CD4-positive, alpha-beta T cell treated with Interleukin-10 for 1 hour (primary cell): ENCODE data around the gene GNA12.

Experiments used
- DNase-seq: peaks from one replicate; pipeline ENCODE4 v3.0.0-alpha.2; 2020

Gene GNA12

DNA sequence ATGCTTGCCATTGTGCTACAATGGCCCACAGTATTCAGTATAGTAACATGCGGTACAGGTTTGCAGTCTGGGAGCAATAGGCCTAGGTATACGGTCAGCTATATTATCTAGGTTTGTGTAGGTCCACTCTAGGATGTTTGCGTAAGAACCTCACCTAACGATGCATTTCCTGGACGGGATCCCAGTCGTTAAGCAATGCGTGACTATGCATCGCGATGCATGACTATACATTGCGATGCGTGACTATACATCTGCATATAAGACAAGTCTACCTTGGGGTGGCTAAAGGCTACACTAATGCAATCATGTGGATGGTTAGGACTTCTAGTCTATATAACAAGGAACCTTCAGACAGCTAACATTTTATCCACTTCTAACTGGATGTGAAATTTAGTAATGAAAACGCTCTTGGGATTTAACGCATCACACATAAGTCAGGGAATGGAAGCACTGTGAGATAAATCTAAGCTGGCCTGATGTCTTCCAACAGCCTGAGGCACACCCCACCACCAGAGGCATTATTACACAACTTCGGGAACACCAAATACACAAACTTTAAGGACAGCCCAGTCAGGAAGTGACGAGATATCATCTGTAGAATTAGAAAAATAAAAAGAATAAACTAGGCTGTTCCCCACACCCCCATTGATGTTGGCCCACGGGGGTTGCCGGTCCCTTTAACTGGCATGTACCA is 9.2 kb downstream of the GNA12 start:
- DNase-seq = no peak

DNA sequence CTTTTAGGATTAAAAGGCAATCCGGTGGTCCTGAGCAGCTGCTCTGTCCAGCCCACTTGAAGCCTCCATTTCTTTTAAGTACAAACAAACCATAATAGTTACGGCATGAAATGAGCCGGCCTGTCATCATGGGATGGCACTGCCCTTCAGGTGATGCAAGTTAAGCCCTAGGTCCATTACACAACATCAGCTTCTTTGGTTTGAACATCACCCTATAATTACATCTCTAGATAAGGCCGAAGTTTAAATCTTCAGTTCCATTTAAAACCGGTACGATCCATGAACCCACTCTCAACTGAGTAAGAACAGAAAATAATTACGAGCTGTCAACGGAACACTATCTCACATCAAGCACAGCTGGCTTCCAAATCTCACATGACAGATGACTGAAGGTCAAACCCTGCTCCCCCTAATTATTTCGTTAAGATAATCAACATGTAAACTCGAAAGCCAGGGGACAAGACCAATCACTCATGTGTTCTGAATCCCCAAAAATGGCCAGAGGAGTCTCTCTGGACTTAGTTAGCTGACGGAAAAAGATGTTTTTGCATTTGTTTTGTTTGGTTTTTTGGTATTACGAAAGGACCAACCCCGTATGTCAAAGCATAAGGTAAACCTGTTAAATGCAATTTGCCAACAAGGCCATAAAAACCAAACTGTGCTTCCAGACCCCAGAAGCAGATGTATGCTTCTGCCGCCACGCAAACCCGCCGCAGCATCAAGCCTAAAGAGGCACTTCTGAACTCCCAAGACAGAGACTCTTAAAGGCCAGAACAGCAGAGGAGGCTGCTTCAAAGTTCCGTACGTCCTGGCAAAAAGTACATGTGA is 10.8 kb downstream of the GNA12 start:
- no peak for DNase-seq

DNA sequence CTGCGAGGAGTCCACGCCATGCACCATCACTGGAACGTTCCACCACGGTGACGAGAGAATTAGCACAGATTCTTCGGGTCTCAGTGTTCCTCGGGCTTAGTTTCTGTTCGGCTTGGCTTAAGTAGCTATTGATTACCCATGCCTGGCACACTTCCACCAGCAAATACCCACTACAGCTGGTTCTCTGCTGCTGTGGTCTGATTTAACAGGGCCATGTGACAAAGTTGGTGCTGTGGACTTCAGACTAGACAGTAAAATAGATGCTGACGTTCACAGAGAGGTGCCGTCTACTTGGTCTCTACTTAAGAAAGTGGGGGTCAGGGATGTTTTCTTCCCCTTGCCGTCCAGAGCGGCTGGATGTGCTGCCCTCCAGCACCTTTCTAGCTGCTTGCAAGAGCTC is 11.6 kb downstream of the GNA12 start:
- DNase-seq = no peak

DNA sequence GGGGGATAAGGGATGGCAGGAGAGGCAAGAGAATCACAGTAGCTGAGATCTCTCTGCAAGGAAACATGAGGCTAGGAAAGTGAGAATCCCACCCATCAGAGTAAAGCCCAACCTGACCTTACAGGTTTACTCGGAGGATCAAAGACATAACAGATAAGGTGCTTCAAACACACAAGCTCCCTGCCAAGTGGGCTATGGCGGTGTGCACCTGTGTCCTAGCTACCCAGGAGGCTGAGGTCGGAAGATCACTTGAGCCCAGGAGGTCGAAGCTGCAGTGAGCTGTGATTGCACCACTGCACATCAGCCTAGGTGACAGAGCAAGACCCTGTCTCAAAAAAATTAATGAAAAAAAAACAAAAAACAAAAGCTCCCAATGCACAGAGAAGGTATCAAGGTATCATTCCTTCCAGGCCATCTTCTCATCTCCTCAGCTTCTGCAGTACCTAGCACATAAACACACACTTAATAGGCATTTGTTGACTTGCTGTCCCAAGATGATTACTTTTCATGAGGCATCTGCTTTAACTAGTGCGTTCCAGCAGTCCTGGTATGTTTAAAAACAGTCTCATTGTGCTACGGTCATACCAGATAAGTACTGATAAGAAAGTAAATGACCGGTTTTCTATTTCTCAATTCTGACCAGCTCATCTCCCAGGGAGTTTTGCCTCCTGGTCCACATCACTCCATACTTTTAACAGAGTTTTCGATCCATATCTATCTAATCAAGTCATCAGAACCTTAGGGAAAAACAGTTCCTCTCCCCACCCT is 13.3 kb downstream of the GNA12 start:
- DNase-seq = no peak

DNA sequence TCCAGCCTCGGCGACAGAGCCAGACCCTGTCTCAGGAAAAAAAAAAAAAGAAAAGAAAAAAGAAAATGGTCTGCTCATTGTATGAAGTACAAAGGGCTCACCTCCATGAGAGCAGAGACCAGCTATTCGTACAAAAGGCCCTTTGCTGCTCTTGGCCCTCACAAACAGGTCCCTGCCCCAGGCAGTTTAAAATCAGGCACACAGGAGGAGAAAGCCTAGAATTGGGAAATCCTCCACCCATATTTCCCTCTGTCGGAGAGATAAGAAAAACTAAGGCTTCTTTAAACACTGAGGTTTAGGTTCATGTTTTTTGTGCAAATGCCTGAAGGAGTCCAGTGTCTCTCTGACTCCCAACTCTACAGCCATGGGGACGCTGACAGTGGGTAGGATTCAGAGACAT is 15.1 kb downstream of the GNA12 start:
- no peak for DNase-seq

DNA sequence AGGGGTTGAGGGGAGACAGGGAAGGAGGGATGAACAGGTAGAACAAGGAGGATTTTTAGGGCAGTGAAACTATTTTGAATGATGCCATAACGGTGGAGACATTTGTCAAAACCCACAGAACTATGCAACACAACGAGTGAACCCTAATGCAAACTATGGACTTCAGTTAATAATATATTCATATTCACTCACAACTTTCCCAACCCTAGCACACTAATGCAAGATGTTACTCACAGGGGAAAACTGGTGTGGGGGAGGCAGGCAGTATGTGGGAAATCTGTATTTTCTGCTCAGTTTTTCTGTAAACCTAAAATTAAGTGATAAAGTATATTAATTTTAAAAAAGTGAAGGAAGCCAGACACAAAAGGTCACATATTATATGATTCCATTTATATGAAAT is 17.3 kb downstream of the GNA12 start:
- DNase-seq = no peak

DNA sequence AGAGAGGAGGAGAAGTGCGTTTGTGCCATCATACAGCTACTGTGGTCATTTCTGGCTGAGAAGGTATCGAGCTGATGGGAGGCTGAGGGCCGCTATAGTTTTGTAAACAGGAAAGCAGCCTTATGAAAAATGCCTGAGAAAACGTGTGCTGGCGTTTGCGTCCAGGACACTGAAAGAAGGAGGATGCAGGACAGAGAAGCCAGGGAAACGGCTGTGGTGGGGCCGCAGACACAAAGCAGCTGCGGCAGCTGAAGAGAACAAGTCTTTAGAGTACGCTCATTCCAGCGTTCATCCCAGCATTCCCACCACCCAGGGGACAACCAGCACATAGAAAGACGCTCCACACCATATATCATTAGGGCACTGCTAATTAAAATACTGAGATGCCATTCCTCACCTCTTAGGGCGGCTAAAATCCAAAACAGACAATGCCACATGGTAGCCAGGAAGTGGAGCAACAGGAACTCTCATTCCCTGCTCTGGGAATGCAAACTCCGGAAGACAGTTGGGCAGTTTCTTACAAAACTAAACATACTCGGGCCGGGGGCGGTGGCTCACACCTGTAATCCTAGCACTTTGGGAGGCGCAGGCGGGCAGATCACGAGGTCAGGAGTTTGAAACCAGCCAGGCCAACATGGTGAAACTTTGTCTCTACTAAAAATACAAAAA is 18.4 kb downstream of the GNA12 start:
- no peak for DNase-seq

DNA sequence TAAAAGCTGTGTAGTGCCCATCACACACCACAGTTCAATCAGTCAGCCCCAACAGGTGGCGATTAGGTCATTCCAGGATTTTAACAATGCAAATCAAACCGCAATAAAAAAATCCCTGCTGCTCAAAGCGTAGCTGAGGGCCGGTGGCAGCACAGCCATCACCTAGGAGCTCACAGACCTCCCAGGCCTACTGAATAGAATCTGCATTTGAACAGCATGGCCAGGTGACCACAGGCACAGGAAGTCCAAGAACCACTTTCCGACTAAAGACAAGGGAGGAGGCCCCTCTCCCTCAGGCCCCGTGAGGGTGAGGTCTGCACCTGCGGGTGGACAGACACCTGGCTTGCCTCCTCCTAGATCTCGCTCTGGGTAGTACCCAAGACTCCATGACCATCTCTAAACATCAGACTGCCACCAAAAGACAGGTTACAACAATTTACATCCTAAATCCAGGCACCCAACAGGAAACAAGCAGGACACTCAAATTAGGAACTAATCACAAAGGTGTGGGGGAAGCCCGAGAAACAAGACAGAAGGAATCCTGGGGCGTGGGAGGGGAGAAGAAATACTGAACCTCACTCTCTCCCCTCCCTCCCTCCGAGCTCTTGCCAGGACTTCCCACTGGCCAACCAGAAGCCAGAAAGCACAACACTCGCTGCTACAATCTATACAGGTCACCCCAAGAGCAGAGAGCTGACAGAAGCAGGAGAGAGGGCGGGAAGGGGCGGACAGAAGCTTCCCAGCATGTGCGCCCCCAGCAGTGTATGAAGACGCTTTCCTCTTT is 19.2 kb downstream of the GNA12 start:
- DNase-seq = no peak

DNA sequence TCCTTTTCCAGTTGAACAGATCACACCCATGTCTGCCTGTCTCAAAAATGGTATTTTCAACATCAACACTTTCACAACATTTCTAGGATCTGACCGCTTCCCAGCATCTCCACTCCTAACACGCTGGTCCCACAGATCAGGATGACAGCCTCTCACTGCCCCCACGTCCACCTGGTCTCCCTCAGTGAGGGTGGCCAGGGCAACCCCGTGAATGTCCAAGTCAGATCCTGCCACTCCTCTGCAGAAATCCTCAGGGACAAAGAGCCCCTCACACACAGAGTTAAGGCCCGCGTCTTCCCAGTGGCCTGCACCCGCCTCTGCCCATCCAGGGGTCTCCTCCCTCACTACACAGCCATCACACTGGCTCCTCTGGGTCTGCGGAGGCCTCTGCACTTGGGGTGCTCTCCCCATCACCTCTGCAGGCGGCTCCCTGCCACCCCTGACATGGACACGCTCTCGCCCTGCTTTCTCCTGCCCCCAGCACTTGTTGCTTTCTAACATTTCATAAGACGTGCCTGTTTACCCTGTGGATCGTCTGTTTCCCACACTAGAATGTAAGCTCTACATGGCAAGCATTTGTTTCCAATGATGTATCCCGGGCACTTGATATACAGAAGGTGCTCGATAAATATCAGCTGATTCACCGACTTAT is 20.0 kb downstream of the GNA12 start:
- DNase-seq = no peak

DNA sequence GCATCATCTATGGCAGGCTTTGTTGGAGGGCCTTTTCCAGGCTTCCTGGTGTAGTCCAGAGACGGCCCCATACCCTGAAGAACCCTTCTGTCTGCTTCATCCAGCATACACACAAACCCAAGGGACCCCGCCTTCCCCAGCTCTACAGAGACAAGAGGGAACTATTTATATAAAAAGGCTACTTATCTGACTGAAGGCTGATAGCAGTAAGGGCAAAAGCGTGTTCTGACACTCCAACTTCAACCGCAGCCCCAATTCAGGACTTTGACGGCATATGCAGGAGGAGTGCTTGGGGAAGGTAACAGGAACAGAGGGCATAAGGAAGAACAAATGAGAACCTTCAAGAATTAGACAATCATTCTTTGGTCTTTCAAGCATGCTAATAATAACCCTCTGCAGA is 21.0 kb downstream of the GNA12 start:
- DNase-seq = no peak

DNA sequence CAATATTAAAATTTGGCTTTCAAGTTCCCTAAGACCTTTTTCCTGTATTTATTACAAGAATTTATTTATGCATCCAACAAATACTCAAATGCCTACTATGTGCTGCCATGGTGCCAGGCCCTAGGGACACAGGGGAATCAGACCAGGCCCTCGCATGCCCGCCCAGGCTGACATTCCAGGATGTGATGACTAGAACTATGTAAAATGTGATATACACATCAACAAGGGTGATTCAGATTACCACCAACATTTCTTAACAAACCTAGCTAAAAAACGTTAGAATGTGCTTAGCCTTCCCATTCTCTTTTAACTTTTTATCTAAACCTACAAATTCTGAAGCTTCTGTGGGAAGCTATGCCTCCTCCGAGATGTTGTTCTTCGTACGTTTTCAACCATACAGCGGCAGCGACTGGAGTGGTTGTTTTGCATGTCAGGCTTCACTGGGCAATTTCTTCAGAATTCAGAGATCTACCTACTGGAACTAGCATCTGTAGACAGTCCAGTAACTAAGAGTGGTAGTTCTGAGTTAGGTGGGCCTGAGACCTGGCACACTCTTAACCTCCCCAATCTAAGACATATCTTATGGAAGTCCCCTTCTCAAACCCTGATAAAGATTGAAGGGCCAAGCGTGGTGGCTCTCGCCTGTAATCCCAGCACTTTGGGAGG is 22.1 kb downstream of the GNA12 start:
- DNase-seq = no peak

DNA sequence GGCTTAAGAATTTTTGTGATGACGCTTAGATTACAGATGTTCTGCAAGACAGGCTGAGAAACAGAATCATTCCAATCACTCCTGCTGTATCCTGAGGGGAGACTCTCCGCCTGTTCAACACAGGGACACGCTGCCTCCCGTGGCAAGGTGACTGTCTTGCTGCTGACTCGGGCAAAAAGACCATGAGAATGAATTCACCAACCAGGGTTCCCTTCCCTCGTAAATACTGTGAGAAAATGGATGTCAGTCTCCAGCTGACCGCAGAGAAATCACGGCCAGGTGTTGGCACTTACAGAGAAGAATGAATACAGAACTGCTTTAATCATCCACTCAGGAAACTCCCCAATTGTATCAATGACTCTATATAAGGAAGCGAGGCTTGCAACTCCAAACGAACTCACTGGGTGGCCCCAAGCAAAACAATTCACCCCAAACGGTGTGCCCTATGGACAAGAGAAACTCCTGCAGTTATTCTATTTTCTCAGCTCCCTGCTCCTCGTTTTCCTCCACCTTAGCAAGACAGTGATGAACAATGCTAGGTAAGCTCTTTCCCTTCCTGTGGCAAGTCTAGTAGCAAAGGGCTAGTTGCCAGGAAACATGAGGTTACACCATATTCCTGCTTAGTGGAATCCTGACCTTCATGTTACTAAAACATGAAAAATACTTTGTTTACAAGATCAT is 22.8 kb downstream of the GNA12 start:
- no peak for DNase-seq

DNA sequence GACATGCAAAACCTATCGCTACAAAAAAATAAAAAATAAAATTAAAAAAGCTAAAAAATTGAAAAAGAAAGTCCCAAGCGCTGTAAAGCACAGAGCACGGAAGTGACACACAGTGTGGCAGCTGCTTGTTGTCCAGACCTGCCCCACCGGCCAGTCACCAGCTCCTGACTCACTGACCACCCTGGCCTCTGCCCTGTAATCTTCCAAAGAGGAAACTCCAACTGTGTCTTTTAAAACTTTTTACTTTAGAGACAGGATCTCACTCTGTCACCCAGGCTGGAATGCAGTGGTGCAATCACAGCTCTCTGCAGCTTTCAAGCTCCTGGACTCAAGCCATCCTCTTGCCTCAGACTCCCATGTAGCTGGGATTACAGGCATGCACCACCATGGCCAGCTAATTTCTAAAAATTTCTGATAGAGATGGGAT is 23.6 kb downstream of the GNA12 start:
- no peak for DNase-seq

DNA sequence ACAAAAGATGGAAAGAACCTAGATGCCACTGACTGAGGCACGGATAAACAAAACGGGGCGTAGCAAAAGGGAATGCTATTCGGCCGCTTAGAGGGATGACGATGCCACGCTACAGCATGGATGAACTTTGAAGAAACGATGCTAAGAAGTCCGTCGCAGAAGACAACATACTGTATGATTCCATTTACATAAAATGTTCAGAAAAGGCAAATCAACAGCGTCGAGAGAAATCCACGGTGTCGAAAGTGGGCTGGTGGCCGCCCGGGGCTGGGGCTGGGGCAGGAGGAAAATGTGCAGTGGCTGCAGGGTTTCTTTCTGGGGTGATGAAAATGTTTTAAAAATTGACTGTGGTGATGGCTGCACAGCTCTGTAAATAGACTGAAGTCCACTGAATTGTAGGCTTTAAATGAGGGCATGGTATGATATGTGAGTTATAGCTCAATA is 24.1 kb downstream of the GNA12 start:
- DNase-seq = no peak

DNA sequence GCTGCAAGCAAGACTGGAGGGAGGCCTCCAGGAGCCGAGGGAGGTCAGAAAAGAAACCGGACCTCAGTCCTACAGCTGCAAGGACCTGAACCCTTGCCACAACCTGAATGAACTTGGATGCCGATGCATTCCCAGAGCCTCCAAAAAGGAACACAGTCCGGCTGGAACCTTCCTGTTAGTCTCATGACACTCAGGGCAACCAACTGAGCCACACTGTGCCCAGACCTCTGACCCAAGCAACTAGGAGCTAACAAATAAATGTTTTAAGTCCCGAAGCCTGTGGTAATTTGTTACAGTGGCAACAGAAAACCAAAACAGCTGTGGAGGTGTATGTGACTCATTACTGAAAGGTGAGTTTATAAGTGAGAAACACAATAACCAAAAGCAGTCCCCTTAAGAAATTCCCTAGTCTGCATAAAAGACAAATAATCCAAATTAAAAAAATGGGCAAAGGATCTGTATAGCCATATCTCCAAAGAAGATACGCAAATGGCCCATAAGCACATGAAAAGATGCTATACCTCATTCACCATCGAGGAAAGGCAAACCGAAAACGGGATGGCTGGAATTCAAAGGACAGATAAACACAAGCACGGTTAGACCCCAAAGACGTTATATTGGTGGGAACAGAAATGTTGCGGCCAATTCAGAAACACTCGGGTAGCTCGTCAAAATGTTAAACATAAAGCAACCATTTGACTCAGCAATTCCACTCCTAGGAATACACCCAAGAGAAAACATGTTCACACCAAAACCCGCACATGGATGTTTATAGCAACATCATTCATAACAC is 24.8 kb downstream of the GNA12 start:
- no peak for DNase-seq

DNA sequence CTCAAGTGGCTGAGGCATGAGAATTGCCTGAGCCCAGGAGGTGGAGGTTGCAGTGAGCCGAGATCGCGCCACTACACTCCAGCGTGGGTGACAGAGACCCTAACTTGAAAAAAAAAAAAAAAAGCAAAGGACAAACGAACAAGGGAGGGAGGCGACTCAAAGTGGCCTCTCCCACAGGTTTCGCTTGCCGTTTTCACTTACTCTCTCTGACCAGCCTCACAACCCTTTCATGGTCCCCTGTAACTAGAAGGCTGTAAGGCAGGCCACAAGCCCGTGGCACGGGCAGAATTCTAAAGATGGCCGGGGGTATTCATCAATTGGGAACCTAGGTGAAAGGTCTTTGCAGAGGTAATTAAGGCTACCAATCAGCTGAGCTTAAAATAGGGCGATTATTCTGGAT is 25.5 kb downstream of the GNA12 start:
- DNase-seq = no peak

DNA sequence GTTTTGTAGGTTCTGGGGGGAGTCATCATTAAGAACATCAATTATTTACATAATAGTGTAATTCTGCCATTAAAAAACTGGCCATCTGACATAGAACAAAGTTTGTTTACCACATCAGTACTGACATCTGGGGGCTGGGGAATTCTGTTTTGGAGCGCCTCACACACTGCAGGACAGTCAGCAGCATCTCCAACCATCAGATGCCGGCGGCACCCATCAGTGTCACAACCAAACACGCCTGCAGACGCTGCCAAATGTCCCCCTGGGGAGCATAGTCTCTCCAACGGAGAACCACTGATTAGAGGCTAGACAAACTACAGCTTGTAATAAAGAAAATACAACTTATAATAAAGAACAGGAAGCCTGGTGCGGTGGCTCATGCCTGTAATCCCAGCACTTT is 26.0 kb downstream of the GNA12 start:
- DNase-seq = no peak

DNA sequence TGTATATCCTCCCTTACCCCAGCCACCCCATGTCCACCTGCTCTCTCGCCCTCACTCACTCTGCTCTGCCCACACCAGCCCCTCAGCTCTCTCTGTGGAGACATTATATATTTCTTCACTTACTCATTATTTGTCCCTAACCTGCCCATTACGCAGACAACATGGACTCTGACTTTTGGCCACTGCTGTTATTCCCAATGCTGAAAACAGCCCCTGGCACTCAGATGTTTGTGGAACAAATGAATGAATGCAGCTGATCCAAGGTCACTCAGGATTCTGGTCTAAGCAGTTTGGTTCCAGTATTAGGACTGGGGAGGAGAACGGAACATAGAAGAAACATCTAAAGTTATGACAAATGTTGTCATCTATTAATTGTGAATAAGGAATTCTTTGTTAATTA is 26.7 kb downstream of the GNA12 start:
- DNase-seq = no peak

DNA sequence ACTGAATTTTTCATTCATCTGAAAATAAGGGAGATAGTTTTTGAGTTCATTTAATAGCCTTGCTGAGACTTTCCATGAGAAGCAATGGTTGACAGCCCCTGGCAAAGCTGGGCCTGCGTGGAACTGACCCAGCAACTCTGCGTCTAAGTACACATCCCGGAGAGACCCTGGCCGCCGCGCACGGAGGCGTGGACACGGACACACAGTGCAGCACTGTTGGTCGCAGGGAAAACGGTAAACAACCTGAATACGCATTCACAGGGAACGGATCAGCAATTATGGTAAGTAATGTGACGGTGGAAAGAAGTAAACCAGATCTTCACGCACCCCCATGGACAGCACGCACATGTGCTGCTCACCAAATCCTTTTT is 28.2 kb downstream of the GNA12 start:
- DNase-seq = no peak
